SJSA1 (cell line): Measurements from ENCODE around the gene CYFIP1. TPM values are rescaled to one million over a fixed set of nuclear protein-coding genes. Genes with fewer than 3 reads are reported as not detected.

Source experiments
- DNase-seq, 2 experiments: peaks; one replicate each; pipeline ENCODE4 v3.0.0-alpha.2; 2015 to 2020; ENCODE audit warnings: low spot score in 2 of 2, low read depth in 1 of 2
- H3K27ac ChIP-seq: fragments of 250-450 bp; sonication (Bioruptor Pico); 2 replicates; pipeline ENCODE4 v1.5.1; 2020; ENCODE audit warnings: mild to moderate bottlenecking, moderate library complexity
- H3K27me3 ChIP-seq: fragments of 250-450 bp; sonication (Bioruptor Pico); replicated peaks from 2 replicates; pipeline ENCODE4 v1.5.1; 2020; ENCODE audit warnings: mild to moderate bottlenecking, moderate library complexity
- H3K36me3 ChIP-seq: fragments of 250-450 bp; sonication (Bioruptor Pico); 2 replicates; pipeline ENCODE4 v1.5.1; 2020; ENCODE audit warnings: mild to moderate bottlenecking
- H3K4me1 ChIP-seq: fragments of 250-450 bp; sonication (Bioruptor Pico); replicated peaks from 2 replicates; pipeline ENCODE4 v1.6.1; 2021; ENCODE audit warnings: mild to moderate bottlenecking
- H3K4me3 ChIP-seq: fragments of 250-450 bp; sonication (Bioruptor Pico); 2 replicates; pipeline ENCODE4 v1.5.1; 2020; ENCODE audit warnings: mild to moderate bottlenecking
- H3K9me3 ChIP-seq: fragments of 250-450 bp; sonication (Bioruptor Pico); replicated peaks from 2 replicates; pipeline ENCODE4 v1.5.1; 2020; ENCODE audit warnings: mild to moderate bottlenecking
- total RNA-seq: library from RNA; depleted of rRNA; stranded (reverse); fragments of >200 nt; shearing (Covaris generic); gene quantifications from 2 replicates; pipeline ENCODE4 v1.2.3, GENCODE V29; 2014; rRNA removed

Gene CYFIP1
- total RNA-seq, 1 experiment from 2014 or later: 110 TPM

DNA sequence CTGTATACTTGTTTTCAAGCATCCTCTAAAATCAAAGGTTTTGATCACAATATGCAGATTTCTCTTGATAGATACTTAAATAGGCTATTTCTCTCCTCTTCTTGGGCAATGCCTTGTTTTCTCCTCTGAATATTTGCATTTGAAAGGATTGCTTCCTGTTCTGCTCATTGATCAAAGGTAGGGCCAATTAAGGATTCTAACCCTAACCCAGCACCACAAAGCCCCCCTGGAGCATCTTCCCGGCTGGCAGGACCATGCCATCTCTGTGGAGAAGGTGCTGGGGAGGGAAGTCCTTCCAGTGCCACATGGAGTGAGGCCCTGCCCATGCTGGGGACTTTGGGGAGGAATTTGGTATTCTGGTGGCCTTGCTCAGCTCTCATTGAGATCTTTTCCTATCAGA, 153.0 kb downstream of the CYFIP1 start:
- Histone ChIP-seq H3K9me3 (no peaks in the 10 kb centered on the region), H3K27ac (no peak overlapping the region), H3K4me1 (no peaks in the 10 kb centered on the region), H3K27me3 (no peaks in the 10 kb centered on the region), H3K4me3 (no peak overlapping the region), H3K36me3 (peaks cover 32% of the 10 kb centered on the region)
- DNase-seq: no peak

DNA sequence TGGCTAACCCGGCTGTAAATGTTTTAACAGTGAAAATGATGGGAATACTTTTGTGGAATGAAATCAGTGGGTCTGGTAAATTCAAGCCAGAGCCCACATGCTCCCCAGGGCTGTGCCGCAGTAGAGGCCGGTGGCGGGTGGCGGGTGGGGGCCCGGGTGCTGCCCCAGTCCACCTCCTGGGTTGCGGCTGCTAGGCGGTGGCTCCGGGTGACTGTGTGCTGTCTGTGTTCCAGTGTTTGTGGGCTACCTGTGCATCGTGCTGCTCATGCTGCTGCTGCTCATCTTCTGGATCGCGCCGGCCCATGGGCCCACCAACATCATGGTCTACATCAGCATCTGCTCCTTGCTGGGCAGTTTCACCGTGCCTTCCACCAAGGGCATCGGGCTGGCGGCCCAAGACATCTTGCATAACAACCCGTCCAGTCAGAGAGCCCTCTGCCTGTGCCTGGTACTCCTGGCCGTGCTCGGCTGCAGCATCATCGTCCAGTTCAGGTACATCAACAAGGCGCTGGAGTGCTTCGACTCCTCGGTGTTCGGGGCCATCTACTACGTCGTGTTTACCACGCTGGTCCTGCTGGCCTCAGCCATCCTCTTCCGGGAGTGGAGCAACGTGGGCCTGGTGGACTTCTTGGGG, 156.6 kb downstream of the CYFIP1 start:
- H3K27me3 ChIP-seq: no peaks in the 10 kb centered on the region
- H3K4me3 ChIP-seq: no peak overlapping the region
- H3K36me3 ChIP-seq: peaks cover 42% of the 10 kb centered on the region
- no peaks in the 10 kb centered on the region for H3K9me3 ChIP-seq
- no peak for DNase-seq
- no peak overlapping the region for H3K27ac ChIP-seq
- H3K4me1 ChIP-seq: no peaks in the 10 kb centered on the region

- H3K27me3 ChIP-seq: no peaks in the 10 kb centered on the region
- no peak overlapping the region for H3K4me3 ChIP-seq
- H3K27ac ChIP-seq: no peak overlapping the region
- H3K4me1 ChIP-seq: no peaks in the 10 kb centered on the region
- H3K9me3 ChIP-seq: no peaks in the 10 kb centered on the region
- DNase-seq: no peak
- H3K36me3 ChIP-seq: peaks cover 34% of the 10 kb centered on the region
Measured at GRCh38 chr15:22819651-22820050, 160.5 kb downstream of the CYFIP1 start.

Other genes with a start within 250 kb of the CYFIP1 start
- gene NIPA1, start 193.7 kb downstream of the CYFIP1 start, total RNA-seq: 17.2 and 22.5 TPM in 2 replicates
- 159 and 217 TPM in 2 replicates for gene NIPA2, start 141.7 kb downstream of the CYFIP1 start, total RNA-seq
- 21.2 and 42.3 TPM in 2 replicates for gene TUBGCP5, start 59.2 kb upstream of the CYFIP1 start, total RNA-seq
- not detected in 2 replicates for gene GOLGA6L1, start 156.5 kb upstream of the CYFIP1 start, total RNA-seq